MCF 10A (cell line): ENCODE data around the gene GNAI2. TPM values are rescaled to one million over a fixed set of nuclear protein-coding genes. Genes with fewer than 3 reads are reported as not detected.

Experiments used
- BruUV-seq: library from RNA; stranded (reverse); fragments of 400-500 nt; replicated peaks from 2 replicates; lab custom pipeline; 2021; lab: Mats Ljungman, UMichigan
- CTCF ChIA-PET: fragments of 300-600 bp; sonication (Branson Sonifier 250); formaldehyde crosslinking; extraction: SDS; loops from one replicate; lab custom pipeline; 2021; ENCODE audit warnings: antibody characterized with exemption, inconsistent platforms; lab: Yijun Ruan, JAX
- POLR2A ChIA-PET: fragments of 300-600, 350-650 bp; sonication (Branson Sonifier 250); formaldehyde crosslinking; extraction: SDS; loops from one replicate; lab custom pipeline; 2020; ENCODE audit warnings: antibody characterized with exemption, inconsistent platforms; lab: Yijun Ruan, JAX
- DNase-seq: peaks from one replicate; pipeline ENCODE4 v3.0.0-alpha.2; 2018; ENCODE audit not compliant: unreplicated experiment
- H3K27ac Mint-ChIP-seq: one replicate; pipeline ENCODE4 v1.8.0; 2022; ENCODE audit warnings: mild to moderate bottlenecking, low read depth, mixed read lengths; ENCODE audit not compliant: unreplicated experiment
- H3K27me3 Mint-ChIP-seq: one replicate; pipeline ENCODE4 v1.8.0; 2022; ENCODE audit warnings: mixed read lengths; ENCODE audit not compliant: insufficient read depth, unreplicated experiment
- H3K36me3 Mint-ChIP-seq: one replicate; pipeline ENCODE4 v1.8.0; 2022; ENCODE audit warnings: mild to moderate bottlenecking, moderate library complexity, mixed read lengths; ENCODE audit not compliant: insufficient read depth, unreplicated experiment
- H3K4me1 Mint-ChIP-seq: one replicate; pipeline ENCODE4 v1.8.0; 2022; ENCODE audit warnings: mixed read lengths; ENCODE audit not compliant: insufficient read depth, unreplicated experiment
- H3K4me3 Mint-ChIP-seq: one replicate; pipeline ENCODE4 v1.8.0; 2022; ENCODE audit warnings: mild to moderate bottlenecking, moderate library complexity, mixed read lengths; ENCODE audit not compliant: unreplicated experiment
- H3K9me3 Mint-ChIP-seq: one replicate; pipeline ENCODE4 v1.8.0; 2022; ENCODE audit warnings: mixed read lengths; ENCODE audit not compliant: unreplicated experiment
- CTCF ChIP-seq: fragments of 200-600 bp; IDR thresholded peaks from one replicate; pipeline ENCODE4 v1.8.0; 2022; ENCODE audit warnings: antibody characterized with exemption, mild to moderate bottlenecking; ENCODE audit not compliant: unreplicated experiment
- intact Hi-C: fragments of 100-400 bp; cut with micrococcal nuclease; formaldehyde crosslinking; loops from 2 replicates; pipeline ENCODE4 v1.14.1; 2022
- total RNA-seq: library from RNA; stranded (reverse); gene quantifications from 2 replicates; pipeline ENCODE4 v1.2.3, GENCODE V29; 2022

The GNAI2 gene
- total RNA-seq, 1 experiment from 2014 or later, result 123 TPM

- Mint-ChIP-seq H3K4me3 (peak overlapping the region; percentile 31), H3K27ac (peak overlapping the region; percentile 91), H3K4me1 (peaks cover 51% of the 10 kb centered on the region), H3K27me3 (no peaks in the 10 kb centered on the region), H3K36me3 (peaks cover 21% of the 10 kb centered on the region), H3K9me3 (no peaks in the 10 kb centered on the region)
- TF ChIP-seq CTCF, result no peak
- no TSS peak for BruUV-seq
- ChIA-PET CTCF (interaction anchor here (0.6 to 5.8 kb wide), 5 partner anchors 11 to 114 kb away, joined by 3 to 107 read pairs (median 7); no protein-coding TSS in a partner anchor), POLR2A (interaction anchor here (0.6 to 4.6 kb wide), 6 partner anchors 8 to 102 kb away, joined by 3 to 102 read pairs (median 4); partner anchors contain the start of genes CYB561D2, GNAI2 and NPRL2)
- intact Hi-C loops, result no loop called here
- DNase-seq, result peak; percentile 58
These were observed 12.4 kb downstream of the GNAI2 start for GRCh38 chr3:50248387-50248786.

- no TSS peak for BruUV-seq
- CTCF ChIA-PET, result interaction anchor here (0.9 to 5.8 kb wide), 5 partner anchors 9 to 75 kb away, joined by 3 to 107 read pairs (median 7); no protein-coding TSS in a partner anchor
- DNase-seq, result no peak
- Mint-ChIP-seq H3K4me1 (peaks cover 51% of the 10 kb centered on the region), H3K9me3 (no peaks in the 10 kb centered on the region), H3K27ac (peak overlapping the region; percentile 91), H3K36me3 (peaks cover 21% of the 10 kb centered on the region), H3K27me3 (no peaks in the 10 kb centered on the region), H3K4me3 (no peak overlapping the region)
- POLR2A ChIA-PET, result interaction anchor here (0.9 to 4.6 kb wide), 3 partner anchors 11 to 20 kb away, joined by 3 to 102 read pairs (median 4); partner anchors contain the start of gene GNAI2
- no peak for TF ChIP-seq CTCF
- intact Hi-C loops, result no loop called here
These were observed 13.5 kb downstream of the GNAI2 start for GRCh38 chr3:50249457-50249856.

DNA sequence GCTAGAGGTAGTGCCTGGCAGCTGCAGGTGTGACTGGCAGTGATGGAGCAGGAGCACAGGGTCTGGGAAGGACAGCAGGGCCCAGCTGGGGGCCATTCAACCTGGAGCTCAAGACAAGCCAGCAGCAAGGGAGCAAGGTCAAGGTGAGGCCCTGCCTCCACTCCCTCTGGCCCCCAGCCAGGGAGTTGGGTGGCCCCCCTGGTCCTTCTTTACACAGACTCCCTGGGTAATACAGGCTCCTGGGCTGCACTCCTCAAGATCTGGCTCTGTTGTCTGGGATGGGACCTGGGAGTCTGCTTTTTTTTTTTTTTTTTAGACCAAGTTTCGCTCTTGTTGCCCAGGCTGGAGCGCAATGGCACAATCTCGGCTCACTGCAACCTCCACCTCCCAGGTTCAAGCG is 14.5 kb downstream of the GNAI2 start:
- peaks cover 21% of the 10 kb centered on the region for H3K36me3 Mint-ChIP-seq
- H3K4me1 Mint-ChIP-seq, result peaks cover 49% of the 10 kb centered on the region
- DNase-seq, result no peak
- H3K27me3 Mint-ChIP-seq, result no peaks in the 10 kb centered on the region
- no peaks in the 10 kb centered on the region for H3K9me3 Mint-ChIP-seq
- intact Hi-C loops, result no loop called here
- ChIA-PET POLR2A (interaction anchor here (0.9 to 4.6 kb wide), 7 partner anchors 9 to 78 kb away, joined by 3 to 102 read pairs (median 4); partner anchors contain the start of genes GNAI2 and TUSC2), CTCF (interaction anchor here (0.6 to 5.8 kb wide), 5 partner anchors 9 to 1751 kb away, joined by 3 to 107 read pairs (median 4); no protein-coding TSS in a partner anchor)
- no TSS peak for BruUV-seq
- no peak overlapping the region for H3K4me3 Mint-ChIP-seq
- peak overlapping the region; percentile 73 for H3K27ac Mint-ChIP-seq
- TF ChIP-seq CTCF, result no peak

- ChIA-PET CTCF (interaction anchor here (0.7 to 1.2 kb wide), 4 partner anchors 10 to 20 kb away, joined by 3 to 4 read pairs (median 4); no protein-coding TSS in a partner anchor), POLR2A (interaction anchor here (0.7 to 2.0 kb wide), 6 partner anchors 9 to 136 kb away, joined by 3 to 25 read pairs (median 4); partner anchors contain the start of genes GNAI2 and TUSC2)
- peak; percentile 96 for DNase-seq
- Mint-ChIP-seq H3K36me3 (peaks cover 21% of the 10 kb centered on the region), H3K4me3 (peak overlapping the region; percentile 23), H3K4me1 (peaks cover 42% of the 10 kb centered on the region), H3K9me3 (no peaks in the 10 kb centered on the region), H3K27ac (peak overlapping the region; percentile 92), H3K27me3 (no peaks in the 10 kb centered on the region)
- intact Hi-C loops, result loop anchor here (1.0 kb wide), 1 partner anchor 24 kb away; no protein-coding TSS in a partner anchor
- no TSS peak for BruUV-seq
- TF ChIP-seq CTCF, result no peak
These were observed 15.2 kb downstream of the GNAI2 start for GRCh38 chr3:50251220-50251619.
